GM21390 (cell line): ENCODE results near the gene CXXC4.

Experiments used
- ATAC-seq: cut with Tn5 transposase; IDR thresholded peaks from one replicate; pipeline ENCODE4 v1.9.1; 2021; ENCODE audit not compliant: unreplicated experiment

CXXC4 gene

DNA sequence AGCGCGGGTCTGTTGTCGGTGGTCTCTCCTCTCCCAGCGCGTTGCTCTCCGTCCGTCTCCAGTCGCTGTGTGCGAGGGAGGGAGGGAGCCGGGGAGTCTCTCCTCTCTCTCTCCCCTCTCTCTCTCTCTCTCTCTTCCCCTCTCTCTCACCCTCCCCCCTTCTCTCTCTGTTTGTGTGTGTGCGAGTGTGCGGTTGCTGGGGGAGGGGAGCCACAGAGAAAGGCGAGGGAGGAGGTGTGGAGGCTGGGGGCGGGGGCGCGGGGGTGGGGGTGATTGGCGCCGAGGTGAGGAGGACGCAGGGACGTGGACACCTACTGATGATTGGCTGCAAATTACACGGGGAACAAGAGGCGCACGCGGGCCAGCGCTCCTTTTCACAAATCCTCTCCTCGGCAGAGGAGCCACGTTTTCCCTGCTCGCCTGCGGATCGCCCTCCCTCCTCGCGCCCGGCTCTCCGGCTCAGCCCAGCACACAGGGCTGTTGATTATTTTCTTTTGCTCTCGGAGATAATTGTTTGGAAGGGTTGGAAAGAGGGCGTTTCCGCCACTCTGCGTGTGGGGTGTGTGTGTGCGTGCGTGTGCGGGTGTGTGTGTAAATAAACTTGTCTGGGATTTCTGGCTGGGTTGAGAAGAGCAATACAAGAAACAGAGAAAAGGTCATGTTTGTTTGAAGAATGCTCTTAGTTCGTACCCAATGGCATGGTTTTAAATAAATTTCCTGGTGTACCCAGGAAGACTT is at the start of gene CXXC4:
CXXC4 (minus strand) TSS at position 73 of the 738 bp plus-strand sequence. CDS start 3,092 bp downstream, outside the sequence.
- peak; percentile 32 for ATAC-seq

DNA sequence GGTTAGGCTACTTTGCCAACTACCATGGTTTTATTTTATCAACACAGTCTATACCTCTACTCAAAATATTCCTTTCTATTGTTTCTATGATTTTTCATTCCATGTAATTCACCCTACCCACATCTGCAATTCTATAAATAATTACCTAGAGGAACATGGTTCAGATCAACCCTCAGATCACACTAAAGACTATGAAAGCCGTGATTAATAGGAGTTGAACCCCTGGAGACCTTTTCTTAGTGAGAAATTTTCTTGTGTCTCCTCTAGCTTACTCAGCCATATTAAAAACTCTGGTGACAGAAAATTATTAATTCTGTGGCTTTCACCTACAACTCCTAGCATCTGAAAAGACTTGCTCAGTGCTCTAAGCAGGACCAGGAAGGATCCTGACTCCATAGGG is 38.5 kb upstream of the CXXC4 start:
- no peak for ATAC-seq

DNA sequence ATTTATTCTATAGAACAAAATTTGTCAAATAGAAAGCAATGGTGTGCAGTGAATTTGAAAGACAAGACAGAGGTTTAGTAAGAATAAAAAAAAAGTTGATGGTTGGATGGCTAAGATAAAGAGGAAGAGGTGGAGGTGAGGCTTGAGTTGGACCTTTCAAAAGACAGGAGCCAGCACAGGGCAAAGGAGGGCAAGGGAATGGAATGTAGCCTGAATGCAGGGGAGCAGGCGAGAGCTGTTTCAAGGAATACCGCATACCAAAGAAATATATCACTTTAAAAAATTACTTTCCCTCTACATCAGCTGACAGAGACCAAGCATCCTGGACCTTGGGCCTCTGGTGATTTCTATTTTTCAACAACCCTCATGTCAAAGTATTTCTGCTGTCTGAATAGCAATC is 38.0 kb upstream of the CXXC4 start:
- no peak for ATAC-seq

DNA sequence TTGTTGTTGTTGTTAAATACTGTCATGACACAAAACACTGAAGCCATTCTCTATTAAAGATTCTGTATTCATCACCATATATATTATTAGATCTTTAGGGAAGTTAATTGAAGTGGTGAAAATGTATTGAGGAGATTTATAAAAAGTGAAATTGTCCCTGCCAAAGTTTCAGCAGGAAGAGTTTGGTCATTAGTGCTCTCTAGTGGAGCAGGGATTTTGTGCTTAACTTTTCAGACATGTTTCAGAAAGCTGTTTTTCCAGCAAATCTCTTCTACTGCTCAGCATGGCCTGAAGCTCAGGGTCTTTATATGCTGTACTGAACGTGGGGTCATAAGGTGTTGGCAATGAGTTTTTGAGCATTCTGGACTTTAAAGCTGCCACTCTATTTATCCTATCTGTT is 36.7 kb upstream of the CXXC4 start:
- ATAC-seq, result no peak

DNA sequence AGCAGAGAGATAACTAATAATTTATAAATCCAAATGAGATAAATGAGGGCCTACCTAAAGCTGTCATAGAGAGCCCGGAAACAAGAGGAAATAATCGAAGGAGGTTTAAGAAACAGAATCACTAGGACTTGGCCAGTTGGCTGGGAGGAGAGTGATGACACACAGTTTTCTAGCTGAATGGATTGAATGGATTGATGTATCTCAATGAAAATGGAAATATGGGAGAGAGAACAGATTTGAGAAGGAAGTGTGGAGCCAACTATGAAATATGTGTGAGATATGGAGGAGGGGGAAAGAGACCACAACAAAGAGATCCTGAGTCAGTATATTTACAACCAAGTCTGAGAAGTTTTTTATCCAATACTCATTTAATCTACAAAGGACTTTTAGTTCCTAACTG is 35.7 kb upstream of the CXXC4 start:
- ATAC-seq, result no peak

DNA sequence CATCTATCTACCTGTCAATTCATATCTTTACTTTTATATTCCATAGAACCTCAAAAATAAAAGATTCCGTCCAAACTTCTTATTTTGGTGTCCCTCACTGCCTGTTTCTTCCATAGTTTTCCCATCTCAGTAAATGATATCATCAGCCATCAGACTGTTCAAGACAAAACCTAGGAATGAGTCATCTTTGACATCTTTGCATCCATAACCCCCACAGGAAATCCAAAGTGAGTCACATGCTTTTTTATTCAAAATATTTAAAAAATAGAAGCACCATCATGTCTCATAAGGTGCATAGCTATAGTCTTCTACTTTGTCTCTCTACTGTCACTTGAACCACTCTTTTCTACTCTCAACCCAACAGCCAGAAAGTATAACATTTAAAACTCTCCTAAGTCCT is 29.9 kb upstream of the CXXC4 start:
- no peak for ATAC-seq

DNA sequence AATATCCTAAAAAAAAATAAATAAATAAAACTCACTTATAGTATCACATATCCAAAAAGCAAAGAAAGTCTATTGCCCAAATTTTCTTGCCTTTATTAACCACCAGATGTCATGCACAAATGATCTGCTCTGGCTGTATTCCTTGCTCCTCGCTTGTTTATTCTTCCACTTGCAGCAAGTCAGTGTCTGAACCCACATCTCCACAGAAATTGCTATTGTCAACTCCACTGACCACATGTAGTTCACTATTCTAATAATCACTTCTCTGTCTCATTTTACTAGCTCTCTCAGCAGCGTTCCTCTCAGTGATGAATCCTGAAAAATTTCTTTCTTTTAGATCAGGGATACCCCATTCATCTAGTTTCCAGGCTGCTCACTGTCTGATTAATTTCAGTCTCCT is 29.3 kb upstream of the CXXC4 start:
- ATAC-seq, result no peak

DNA sequence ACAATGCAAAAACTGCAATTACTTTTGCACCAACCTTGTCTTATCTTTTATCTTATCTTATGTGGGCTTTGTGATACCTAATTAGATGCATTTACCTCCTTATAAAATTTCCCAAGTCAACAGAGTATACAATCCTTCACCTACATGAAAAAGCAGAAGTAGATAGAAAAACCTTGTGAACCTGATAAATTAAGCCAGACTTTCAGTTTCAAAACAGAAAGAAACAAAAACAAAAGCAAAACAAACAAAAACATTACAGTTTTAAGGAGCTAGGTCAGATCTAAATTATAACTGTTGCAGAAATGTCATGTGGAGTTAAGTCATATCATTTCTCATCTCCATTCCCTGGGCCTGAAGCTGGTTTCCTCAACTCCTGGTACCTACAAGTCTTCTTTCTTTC is 24.9 kb upstream of the CXXC4 start:
- peak; percentile 95 for ATAC-seq

DNA sequence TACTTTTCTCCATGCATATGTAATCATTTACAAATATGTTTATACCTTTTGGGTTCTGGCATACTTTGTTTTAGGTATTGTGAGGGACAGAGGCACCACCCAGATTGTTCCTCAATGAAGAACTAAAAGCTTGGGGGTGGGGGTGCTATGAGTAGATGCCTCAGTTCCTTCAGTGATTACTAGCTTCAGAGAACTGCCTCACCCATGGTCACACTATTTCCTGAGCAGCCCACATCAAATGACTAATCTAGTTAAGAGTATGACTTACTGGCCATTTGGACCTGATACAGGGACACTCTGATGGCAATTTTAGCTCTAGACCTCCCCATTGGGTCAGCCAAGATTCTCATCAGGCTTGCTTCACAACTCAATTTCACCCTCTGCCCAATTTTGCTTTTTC is 22.2 kb upstream of the CXXC4 start:
- no peak for ATAC-seq

DNA sequence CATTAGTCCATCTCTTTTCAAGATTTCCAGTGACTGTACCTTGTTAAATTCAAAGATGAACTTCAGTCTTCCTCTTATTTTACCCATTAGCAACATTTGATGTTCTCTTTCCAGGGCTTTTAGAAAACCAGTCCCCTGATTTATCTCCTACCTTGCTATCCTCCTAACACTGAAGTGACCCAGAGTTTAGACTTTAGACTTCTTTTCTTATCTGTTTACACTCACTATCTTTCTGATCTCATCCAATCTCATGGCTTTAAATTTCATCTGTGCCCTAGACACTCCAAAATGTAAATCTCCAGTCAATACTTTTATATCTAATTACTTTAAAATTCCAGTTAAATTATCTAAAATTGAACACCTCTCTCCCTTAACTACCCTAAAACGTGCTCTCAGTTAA is 13.5 kb upstream of the CXXC4 start:
- ATAC-seq, result no peak

DNA sequence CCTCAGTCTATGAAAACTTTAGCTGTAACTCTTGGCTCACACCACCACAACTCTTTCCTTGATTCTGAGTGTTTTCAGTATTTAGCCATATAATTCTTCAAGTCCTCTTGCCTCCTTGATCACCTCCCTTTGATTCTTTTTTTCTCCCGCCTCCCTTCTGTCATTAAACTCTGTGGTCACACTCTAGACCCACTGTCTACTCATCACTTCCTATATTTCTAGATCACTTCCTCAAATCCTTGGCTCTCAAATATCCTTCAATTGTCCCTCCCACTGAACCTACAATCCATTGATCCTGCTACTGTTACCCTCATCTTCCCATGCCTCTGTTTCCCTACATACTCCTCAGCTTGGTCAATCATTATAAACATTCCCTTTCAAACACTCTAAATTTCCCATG is 12.4 kb upstream of the CXXC4 start:
- ATAC-seq, result no peak

DNA sequence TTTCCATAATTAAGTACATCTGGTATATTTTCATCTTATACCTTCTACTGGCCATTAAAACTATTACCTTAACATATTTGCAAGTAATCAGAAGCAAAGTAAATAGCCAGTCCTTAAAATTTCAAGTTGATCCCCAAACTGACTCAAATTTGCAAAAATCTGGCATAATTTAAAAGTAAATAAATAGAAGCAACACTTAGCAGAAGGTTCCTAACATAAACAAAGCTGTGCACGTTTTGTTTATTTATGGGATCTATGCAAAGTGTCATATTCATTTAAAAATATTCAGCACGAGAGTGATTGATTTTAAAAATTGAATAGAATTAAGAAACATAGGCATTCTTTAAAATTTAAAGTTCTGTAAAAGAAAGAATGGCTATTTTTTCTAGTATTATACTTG is 9.8 kb upstream of the CXXC4 start:
- ATAC-seq, result no peak

DNA sequence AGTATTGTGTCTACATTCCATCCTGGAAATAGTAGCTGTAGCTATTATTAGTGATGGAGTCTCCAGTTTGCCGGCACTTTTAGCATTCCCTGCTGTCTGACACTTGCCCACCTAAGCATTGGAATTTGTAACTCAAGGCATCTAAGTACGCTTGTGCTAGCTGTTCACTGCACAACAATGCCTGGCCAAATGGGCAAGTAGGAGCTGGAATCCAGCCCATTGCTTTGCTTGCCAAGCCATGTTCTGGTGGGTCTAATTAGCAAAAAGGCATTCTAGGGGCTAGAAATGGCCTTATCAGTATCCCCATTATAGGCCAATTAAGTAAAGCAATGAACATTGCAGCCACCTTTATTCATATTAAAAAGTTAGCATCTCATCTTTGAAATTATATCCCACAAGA is 7.8 kb upstream of the CXXC4 start:
- ATAC-seq, result no peak

DNA sequence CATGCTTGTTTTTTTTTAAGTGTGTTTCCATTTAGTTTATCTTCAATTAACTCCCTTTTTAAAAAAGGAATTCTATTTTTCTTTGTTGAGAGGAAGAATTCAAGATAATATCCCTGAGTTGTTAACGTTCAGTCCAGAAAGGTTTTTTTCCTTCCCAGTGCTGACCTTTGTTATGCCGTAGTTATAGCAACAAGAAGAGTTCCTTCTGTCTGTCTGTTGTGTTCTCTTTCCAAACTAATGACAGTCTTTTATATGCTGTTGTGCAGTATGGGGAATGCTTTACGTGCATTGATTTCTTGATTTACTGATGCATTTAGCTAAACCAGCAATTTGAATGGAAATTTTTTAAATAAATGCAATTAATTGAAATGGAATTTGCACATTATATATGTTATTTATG is 6.6 kb upstream of the CXXC4 start:
- no peak for ATAC-seq

DNA sequence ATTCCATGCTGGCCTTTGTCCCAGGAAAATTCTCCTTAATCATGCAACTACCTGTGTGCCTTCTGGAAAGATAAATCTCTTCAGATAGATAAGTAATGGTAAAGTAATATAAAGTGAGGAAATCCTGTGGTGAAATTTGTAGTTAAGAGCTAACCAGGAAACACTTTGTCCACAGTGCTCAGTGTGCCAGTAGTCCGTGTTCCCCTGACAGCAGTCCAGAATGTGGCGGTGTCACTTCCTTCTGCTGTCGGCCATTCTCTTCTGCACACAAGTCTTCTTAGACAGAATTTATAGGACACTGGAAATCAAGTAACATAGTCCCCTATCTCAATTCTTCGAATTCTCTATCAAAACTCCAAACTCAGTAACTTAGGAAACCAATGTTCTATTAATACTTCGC is 5.7 kb upstream of the CXXC4 start:
- peak; percentile 69 for ATAC-seq

DNA sequence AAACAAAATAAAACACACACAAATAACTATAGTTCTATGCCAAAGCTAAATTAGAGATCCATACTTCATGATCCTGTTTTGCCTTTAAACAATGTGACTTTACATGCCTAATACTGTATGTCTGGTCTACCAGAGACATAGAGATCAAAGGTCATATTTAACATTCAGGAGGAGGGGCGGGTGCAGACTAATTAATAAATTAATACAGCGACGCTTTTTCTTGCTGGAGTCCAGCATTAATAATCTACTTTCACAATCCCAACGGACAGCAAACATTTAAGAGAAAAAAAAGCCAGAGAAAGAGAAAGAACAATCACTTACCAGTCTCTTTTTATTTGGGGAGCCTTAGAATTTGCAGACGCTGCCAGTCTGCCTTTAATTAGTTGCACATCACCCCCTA is 509 bp downstream of the CXXC4 start:
- no peak for ATAC-seq

DNA sequence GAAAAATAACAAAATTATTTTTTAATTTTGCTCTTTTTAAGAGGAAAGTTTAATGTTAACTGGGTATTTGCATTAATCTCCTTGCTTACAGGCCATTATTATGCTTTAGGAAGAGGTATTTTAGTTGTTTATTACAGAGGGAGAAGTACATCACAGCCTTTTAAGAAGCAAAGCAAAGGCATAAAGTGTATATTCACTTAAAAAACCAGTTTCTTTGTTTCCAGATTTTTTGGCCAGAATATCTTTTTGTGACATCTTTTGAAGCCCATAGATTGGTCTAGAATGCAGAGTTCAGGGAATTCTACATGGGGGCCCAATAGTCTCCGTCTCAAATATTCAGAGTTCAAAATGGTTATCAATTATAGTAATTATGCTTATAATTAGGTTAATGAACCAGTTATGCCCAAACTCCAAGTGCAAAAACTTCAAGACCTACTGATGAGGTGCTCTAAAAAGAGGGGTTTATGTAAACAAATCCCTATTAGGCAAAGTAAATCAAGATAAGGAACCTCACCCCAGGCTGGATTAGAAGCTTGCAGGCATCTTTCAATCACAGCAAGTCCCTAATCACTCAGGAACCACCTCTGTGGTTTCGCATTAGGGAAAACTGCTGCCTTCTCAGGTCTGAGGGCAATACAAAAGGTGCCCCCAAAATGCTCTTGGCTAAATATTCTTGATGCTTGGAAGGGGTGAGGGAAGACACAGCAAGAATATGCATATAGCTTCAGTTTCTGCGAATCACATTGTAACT is 1.4 kb downstream of the CXXC4 start:
- no peak for ATAC-seq

DNA sequence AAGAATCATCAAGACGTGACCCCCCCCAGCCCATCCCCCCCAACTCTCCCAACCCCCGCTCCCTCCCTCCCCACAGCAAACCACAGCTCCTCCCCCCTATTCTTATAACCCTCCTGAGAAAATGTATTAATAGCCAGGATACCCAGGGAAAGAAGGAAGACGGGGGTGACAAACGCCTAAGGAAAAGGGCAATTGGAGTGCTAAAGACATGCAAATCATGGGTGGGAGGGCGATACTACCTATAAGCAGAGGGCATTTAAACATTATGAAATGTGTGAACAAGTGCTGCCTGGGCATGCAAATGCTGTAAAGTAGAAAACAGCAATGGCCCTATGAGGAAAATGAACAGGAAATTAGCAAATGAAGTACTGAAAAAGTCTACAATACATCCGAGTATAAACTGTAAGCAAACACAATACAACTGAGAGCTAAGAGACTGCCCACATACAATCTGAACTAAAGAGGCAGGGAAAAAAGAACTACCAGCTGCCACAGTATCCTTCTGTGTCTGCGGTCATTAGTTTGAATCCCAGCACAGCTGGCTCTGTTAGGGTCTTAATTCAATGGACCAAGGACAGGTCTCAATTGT is 2.4 kb downstream of the CXXC4 start:
- peak; percentile 37 for ATAC-seq

DNA sequence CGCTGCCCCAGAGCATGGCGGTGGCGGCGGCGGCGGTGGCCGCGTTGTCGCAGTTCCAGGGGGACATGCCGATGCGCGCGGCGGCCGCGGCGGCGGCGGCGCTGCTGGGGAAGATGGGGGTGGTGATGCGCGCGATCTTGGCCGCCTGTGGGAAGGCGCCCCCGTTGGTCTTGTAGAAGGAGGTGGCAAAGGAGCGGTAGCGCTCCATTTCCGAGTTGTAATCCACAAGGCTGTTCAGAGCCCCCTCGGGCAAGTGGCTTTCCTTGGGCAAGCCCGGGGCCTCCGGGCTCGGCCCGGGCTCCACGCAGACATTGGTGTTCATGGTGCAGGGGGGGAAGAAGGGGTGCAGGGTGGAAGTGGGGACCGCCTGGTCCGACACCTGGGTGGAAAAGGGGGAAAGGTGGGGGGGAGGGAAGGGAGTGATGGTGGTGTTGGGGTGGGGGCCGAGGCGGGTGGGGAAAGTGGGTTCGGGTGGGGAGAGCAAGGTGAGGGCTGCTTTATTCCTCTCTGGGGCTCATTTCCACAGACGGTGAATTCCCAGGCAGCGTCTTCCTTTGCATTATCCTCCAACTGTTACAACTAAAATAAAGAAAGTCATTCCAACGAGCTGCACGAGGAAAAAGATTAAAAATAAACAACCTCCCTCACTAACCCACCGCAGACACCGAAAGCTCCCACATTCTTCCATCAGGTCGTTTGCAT is 3.1 kb downstream of the CXXC4 start:
- peak; percentile 12 for ATAC-seq

DNA sequence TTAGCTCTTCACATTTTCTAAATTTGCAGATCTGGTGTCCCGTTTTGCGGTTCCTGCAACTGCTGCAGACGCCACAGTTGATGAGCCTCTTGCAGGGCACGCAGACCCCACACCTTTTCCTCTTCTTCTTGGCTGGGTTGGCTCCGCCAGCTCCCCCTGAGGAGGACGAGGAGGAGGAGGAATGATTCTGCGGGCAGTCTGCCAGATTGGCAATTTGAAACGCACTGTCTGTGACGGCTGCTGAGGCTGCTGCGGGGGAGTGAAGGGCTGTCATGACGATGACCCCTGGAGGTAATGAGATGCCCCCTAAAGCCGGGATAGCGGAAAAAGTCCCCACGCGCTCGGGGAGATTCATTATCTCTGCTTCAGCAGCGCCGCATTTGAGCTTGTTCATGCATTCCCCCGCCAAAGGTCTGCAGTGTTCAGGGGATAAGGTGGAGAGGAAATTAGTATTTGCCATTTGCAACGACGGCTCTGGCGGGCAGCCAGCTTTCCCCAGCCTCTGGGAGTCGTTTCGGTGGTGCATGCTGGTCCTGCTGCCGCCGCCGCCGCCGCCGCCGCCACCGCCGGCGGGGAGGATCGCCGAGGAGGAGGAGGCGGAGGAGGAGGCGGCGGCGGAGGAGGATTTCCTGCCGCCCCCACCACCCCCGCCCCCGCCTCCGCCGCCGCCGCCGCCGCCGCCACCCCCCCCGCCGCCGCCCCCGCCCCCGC is 3.8 kb downstream of the CXXC4 start:
- ATAC-seq, result peak; percentile 29
